Measurements from ENCODE around the gene GJB5. TPM values are rescaled to one million over a fixed set of nuclear protein-coding genes. Genes with fewer than 3 reads are reported as not detected.

Gene GJB5
- total and polyA plus RNA-seq, 2 of the 8 experiments (the other 6 are each of a cell fraction or from before 2014, with no cell fraction given): 0.86 to 3.1 TPM

DNA sequence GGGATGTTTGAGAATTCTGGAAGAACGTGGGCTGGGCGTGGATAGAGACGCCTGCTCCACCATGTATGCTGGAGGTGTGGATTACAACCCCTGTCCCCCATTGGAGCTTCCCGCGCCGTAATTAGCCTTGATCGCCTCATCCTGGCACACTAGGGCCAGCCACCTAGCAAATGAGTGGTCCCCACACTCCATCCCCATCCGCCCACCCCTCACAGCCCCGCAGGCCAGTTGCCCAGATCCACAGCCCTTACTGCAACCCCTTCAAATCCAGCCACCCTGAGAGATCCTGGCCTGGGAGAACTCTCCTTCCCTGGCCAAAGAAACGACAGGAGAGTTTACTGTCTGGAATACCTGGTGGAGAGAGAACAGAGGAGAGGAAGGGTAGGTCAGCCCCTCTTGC lies 37.6 kb downstream of the GJB5 start (continued):
- TF ChIP-seq USF2 (IDR thresholded peaks at IDR 0.05; ENCODE audit: low read length): no peak
- TF ChIP-seq TCF12 (IDR thresholded peaks at IDR 0.05; ENCODE audit: low read depth, low read length): no peak
- TF ChIP-seq SIX5 (IDR thresholded peaks at IDR 0.05; ENCODE audit: low read depth, low read length): no peak
- TF ChIP-seq, protein P1, sequence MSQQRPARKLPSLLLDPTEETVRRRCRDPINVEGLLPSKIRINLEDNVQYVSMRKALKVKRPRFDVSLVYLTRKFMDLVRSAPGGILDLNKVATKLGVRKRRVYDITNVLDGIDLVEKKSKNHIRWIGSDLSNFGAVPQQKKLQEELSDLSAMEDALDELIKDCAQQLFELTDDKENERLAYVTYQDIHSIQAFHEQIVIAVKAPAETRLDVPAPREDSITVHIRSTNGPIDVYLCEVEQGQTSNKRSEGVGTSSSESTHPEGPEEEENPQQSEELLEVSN (IDR thresholded peaks at IDR 0.05): no peak
- no peak for TF ChIP-seq CHD7 (IDR thresholded peaks at IDR 0.05; ENCODE audit: insufficient replicate concordance, low read length)
- no peak for TF ChIP-seq CEBPB (IDR thresholded peaks at IDR 0.05; ENCODE audit: low read depth, low read length)
- TF ChIP-seq CBX5 (IDR thresholded peaks at IDR 0.05; ENCODE audit: low read depth, low read length): no peak
- no peak for TF ChIP-seq TAF7 (optimal IDR thresholded peaks at IDR 0.05; ENCODE audit: borderline replicate concordance, low read depth, low read length)

Measured in H1 (cell line).